Gastroesophageal sphincter (tissue), 3 donors: ENCODE measurements around the gene SEL1L2.

Source experiments
- EP300 ChIP-seq: sonication (generic); formaldehyde crosslinking; IDR thresholded peaks from one replicate; pipeline ENCODE4 v1.6.1; 2017; ENCODE audit warnings: antibody characterized with exemption, mild to moderate bottlenecking
- POLR2A ChIP-seq, 2 donors: fragments of 450-650 bp; IDR thresholded peaks; one replicate each; pipeline ENCODE4 v1.6.1; 2017; ENCODE audit warnings: antibody characterized with exemption in 2 of 2, mild to moderate bottlenecking in 2 of 2, moderate library complexity in 1 of 2
- POLR2AphosphoS5 ChIP-seq: sonication (generic); formaldehyde crosslinking; IDR thresholded peaks from one replicate; pipeline ENCODE4 v1.6.1; 2017; ENCODE audit warnings: antibody characterized with exemption
- TF ChIP-seq, protein P1 (sequence below), 4 experiments: fragments of 200-600 bp in 2 of 4; fragments of 450-650 bp in 2 of 4; sonication (generic) in 1 of 4; IDR thresholded peaks; one replicate each; pipeline ENCODE4 v1.5.1; 2017 to 2019; ENCODE audit warnings: antibody characterized with exemption in 4 of 4, mild to moderate bottlenecking in 2 of 4, moderate library complexity in 2 of 4

DNA sequence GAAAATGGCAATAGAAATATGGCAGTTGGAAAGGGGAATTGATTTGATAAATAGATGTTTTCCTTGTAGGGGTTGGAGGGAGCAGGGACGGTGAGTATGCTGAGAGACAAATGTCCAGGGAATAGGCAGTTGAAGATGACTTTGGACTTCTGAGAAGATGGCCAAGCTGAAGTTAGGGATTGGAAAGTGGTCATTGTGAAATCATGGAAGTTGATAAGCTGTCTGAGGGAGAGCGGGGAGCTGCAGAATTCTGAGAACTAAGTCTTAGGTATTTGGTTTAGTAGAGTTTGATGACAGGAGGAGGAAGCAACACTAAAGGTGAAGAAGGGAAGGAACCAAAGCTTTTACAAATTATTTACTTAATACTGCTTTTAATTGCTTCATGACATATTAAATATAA lies 190.4 kb downstream of the SEL1L2 start:
- TF ChIP-seq, protein P1, sequence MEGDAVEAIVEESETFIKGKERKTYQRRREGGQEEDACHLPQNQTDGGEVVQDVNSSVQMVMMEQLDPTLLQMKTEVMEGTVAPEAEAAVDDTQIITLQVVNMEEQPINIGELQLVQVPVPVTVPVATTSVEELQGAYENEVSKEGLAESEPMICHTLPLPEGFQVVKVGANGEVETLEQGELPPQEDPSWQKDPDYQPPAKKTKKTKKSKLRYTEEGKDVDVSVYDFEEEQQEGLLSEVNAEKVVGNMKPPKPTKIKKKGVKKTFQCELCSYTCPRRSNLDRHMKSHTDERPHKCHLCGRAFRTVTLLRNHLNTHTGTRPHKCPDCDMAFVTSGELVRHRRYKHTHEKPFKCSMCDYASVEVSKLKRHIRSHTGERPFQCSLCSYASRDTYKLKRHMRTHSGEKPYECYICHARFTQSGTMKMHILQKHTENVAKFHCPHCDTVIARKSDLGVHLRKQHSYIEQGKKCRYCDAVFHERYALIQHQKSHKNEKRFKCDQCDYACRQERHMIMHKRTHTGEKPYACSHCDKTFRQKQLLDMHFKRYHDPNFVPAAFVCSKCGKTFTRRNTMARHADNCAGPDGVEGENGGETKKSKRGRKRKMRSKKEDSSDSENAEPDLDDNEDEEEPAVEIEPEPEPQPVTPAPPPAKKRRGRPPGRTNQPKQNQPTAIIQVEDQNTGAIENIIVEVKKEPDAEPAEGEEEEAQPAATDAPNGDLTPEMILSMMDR (IDR thresholded peaks at IDR 0.05): no peak
- TF ChIP-seq POLR2A (IDR thresholded peaks at IDR 0.05) (no peak), POLR2AphosphoS5 (no peak), EP300 (no peak)
